GM21526 (cell line): ENCODE data around the gene CHD9.
"Not testable (repeated sequence)": the region's sequence is repeated elsewhere in the genome, so short reads cannot be mapped to it uniquely, and the experiment has no call there.

ENCODE experiments used
- ATAC-seq: cut with Tn5 transposase; IDR thresholded peaks from one replicate; pipeline ENCODE4 v1.9.1; 2021; ENCODE audit warnings: moderate library complexity; ENCODE audit not compliant: unreplicated experiment, low FRiP score

CHD9 gene

GRCh38 chr16:53074296-53074695 lies 19.5 kb downstream of the CHD9 start:
- not testable (repeated sequence) for ATAC-seq

GRCh38 chr16:53075461-53075860 lies 20.7 kb downstream of the CHD9 start:
- not testable (repeated sequence) for ATAC-seq

GRCh38 chr16:53078247-53078646 lies 23.5 kb downstream of the CHD9 start:
- ATAC-seq: no peak

GRCh38 chr16:53078765-53079485 lies 24.1 kb downstream of the CHD9 start:
- no peak for ATAC-seq

- no peak for ATAC-seq
Measured at GRCh38 chr16:53080345-53081031, 25.7 kb downstream of the CHD9 start.

GRCh38 chr16:53081032-53081424 lies 26.2 kb downstream of the CHD9 start:
- ATAC-seq: no peak

GRCh38 chr16:53081686-53082407 lies 27.1 kb downstream of the CHD9 start:
- no peak for ATAC-seq

- ATAC-seq: no peak
Measured at GRCh38 chr16:53082509-53082908, 27.7 kb downstream of the CHD9 start.

GRCh38 chr16:53083119-53083518 lies 28.3 kb downstream of the CHD9 start:
- no peak for ATAC-seq

- no peak for ATAC-seq
Measured at GRCh38 chr16:53084141-53084541, 29.4 kb downstream of the CHD9 start.

- ATAC-seq: no peak
Measured at GRCh38 chr16:53084746-53085334, 30.0 kb downstream of the CHD9 start.

GRCh38 chr16:53085369-53085843 lies 30.6 kb downstream of the CHD9 start:
- ATAC-seq: no peak

GRCh38 chr16:53085931-53086421 lies 31.2 kb downstream of the CHD9 start:
- ATAC-seq: no peak

- ATAC-seq: no peak
Measured at GRCh38 chr16:53087101-53087500, 32.3 kb downstream of the CHD9 start.

GRCh38 chr16:53089434-53090285 lies 34.9 kb downstream of the CHD9 start:
- no peak for ATAC-seq

- no peak for ATAC-seq
Measured at GRCh38 chr16:53090286-53090590, 35.4 kb downstream of the CHD9 start.

- ATAC-seq: peak; percentile 51
Measured at GRCh38 chr16:53090591-53091411, 36.0 kb downstream of the CHD9 start.

GRCh38 chr16:53091466-53092211 lies 36.8 kb downstream of the CHD9 start:
- ATAC-seq: peak; percentile 1

- no peak for ATAC-seq
Measured at GRCh38 chr16:53092284-53092683, 37.5 kb downstream of the CHD9 start.
